ENCODE results near the gene LPAR1.

DNA sequence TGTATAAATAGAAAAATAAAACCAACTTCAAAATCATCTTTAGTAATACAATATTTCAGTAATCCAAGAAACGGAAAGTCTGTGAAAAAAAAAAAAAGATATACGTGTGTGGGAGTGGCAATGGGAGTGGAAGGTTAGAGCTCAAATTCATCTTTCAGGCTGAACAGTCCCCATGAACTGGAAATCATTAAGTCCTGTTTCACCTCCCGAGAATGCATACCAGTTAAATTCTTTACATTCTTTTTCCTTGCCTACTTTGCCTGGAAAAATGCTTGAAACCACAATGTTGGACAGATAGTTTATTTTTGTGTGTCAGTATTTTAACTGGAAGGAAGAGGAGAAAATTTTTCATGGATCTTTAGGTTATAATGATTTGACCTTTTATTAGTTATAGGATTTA lies 202.9 kb downstream of the LPAR1 start:
- TF ChIP-seq, protein P1, sequence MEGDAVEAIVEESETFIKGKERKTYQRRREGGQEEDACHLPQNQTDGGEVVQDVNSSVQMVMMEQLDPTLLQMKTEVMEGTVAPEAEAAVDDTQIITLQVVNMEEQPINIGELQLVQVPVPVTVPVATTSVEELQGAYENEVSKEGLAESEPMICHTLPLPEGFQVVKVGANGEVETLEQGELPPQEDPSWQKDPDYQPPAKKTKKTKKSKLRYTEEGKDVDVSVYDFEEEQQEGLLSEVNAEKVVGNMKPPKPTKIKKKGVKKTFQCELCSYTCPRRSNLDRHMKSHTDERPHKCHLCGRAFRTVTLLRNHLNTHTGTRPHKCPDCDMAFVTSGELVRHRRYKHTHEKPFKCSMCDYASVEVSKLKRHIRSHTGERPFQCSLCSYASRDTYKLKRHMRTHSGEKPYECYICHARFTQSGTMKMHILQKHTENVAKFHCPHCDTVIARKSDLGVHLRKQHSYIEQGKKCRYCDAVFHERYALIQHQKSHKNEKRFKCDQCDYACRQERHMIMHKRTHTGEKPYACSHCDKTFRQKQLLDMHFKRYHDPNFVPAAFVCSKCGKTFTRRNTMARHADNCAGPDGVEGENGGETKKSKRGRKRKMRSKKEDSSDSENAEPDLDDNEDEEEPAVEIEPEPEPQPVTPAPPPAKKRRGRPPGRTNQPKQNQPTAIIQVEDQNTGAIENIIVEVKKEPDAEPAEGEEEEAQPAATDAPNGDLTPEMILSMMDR (conservative IDR thresholded peaks at IDR 0.05 in 1 of 2, IDR thresholded peaks at IDR 0.05 in 1 of 2; ENCODE audit: low read depth in 1 of 2, low read length in 2 of 2): no peak
- TF ChIP-seq EZH2 (IDR thresholded peaks at IDR 0.05; ENCODE audit: low read length, missing control alignments): no peak

All from fibroblast of lung (primary cell).